GM12878 (cell line): ENCODE measurements around the gene VAT1. TPM values are rescaled to one million over a fixed set of nuclear protein-coding genes. Genes with fewer than 3 reads are reported as not detected.
A peak's percentile ranks its signal among the peaks of the same experiment; 100 is the strongest.

Experiments used
- BCLAF1 ChIP-seq: fragments of 450-650 bp; IDR thresholded peaks from 2 replicates; pipeline ENCODE4 v1.6.1; 2017; ENCODE audit warnings: antibody characterized with exemption, mild to moderate bottlenecking, moderate library complexity
- CEBPB ChIP-seq, 2 experiments: fragments of 150-350 bp in 1 of 2; IDR thresholded peaks; 2 replicates each; pipeline ENCODE4 v1.6.1; 2012 to 2014; ENCODE audit warnings: low read depth in 2 of 2, low read length in 2 of 2, borderline replicate concordance in 1 of 2, inconsistent platforms in 1 of 2
- CHD1 ChIP-seq: IDR thresholded peaks from 2 replicates; pipeline ENCODE4 v1.6.1; 2012; ENCODE audit warnings: low read depth, low read length, improper control_type of control experiment
- EZH2 ChIP-seq: IDR thresholded peaks from 2 replicates; pipeline ENCODE4 v1.6.1; 2012; ENCODE audit warnings: low read depth, mild to moderate bottlenecking, control low read depth, inconsistent platforms, low read length, borderline replicate concordance; ENCODE audit not compliant: control insufficient read depth
- GATAD2B ChIP-seq: fragments of 450-650 bp; conservative IDR thresholded peaks from 2 replicates; pipeline ENCODE4 v1.6.1; 2017; ENCODE audit warnings: low read depth, mild to moderate bottlenecking, moderate library complexity
- IKZF2 ChIP-seq, 2 experiments: fragments of 450-650 bp; IDR thresholded peaks; 2 replicates each; pipeline ENCODE4 v1.6.1; 2017; ENCODE audit warnings: mild to moderate bottlenecking in 2 of 2, moderate library complexity in 2 of 2
- IRF4 ChIP-seq: IDR thresholded peaks from 2 replicates; pipeline ENCODE4 v1.6.1; 2011; ENCODE audit warnings: low read depth, low read length
- JUNB ChIP-seq: IDR thresholded peaks from 2 replicates; pipeline ENCODE4 v1.6.1; 2016; ENCODE audit warnings: antibody characterized with exemption, mild to moderate bottlenecking
- LARP7 ChIP-seq: fragments of 450-650 bp; IDR thresholded peaks from 2 replicates; pipeline ENCODE4 v1.6.1; 2017; ENCODE audit warnings: mild to moderate bottlenecking
- MYC ChIP-seq: IDR thresholded peaks from 2 replicates; pipeline ENCODE4 v1.6.1; 2011; ENCODE audit warnings: mild to moderate bottlenecking, low read length, moderate library complexity, inconsistent platforms; ENCODE audit not compliant: insufficient read depth, insufficient replicate concordance, insufficient read length, severe bottlenecking
- NFYA ChIP-seq: IDR thresholded peaks from 2 replicates; pipeline ENCODE4 v1.6.1; 2011; ENCODE audit warnings: low read depth, mild to moderate bottlenecking, low read length, improper control_type of control experiment, borderline replicate concordance
- NRF1 ChIP-seq: conservative IDR thresholded peaks from 2 replicates; pipeline ENCODE4 v1.6.1; 2011; ENCODE audit warnings: mild to moderate bottlenecking, low read depth, low read length, improper control_type of control experiment
- PBX3 ChIP-seq: IDR thresholded peaks from 2 replicates; pipeline ENCODE4 v1.6.1; 2011; ENCODE audit warnings: mild to moderate bottlenecking, low read depth, low read length, moderate library complexity; ENCODE audit not compliant: insufficient replicate concordance
- POLR2AphosphoS2 ChIP-seq: IDR thresholded peaks from 2 replicates; pipeline ENCODE4 v1.6.1; 2011; ENCODE audit warnings: low read depth, mild to moderate bottlenecking, low read length, improper control_type of control experiment, moderate library complexity
- STAT3 ChIP-seq: IDR thresholded peaks from 2 replicates; pipeline ENCODE4 v1.6.1; 2011; ENCODE audit warnings: low read depth, low read length, improper control_type of control experiment
- TBL1XR1 ChIP-seq: IDR thresholded peaks from 2 replicates; pipeline ENCODE4 v1.6.1; 2012; ENCODE audit warnings: low read depth, low read length, improper control_type of control experiment
- ZBTB11 ChIP-seq: fragments of 450-650 bp; formaldehyde crosslinking; IDR thresholded peaks from 2 replicates; pipeline ENCODE4 v1.5.0; 2022; ENCODE audit warnings: mild to moderate bottlenecking, missing genetic modification characterization
- ZNF207 ChIP-seq: fragments of 450-650 bp; IDR thresholded peaks from 2 replicates; pipeline ENCODE4 v1.6.1; 2014; ENCODE audit warnings: antibody characterized with exemption, mild to moderate bottlenecking, borderline replicate concordance
- ZNF24 ChIP-seq: fragments of 450-650 bp; IDR thresholded peaks from 2 replicates; pipeline ENCODE4 v1.6.1; 2017; ENCODE audit warnings: antibody characterized with exemption, mild to moderate bottlenecking
- polyA plus RNA-seq, 11 experiments: library from polyadenylated mRNA; depleted of rRNA in 4 of 11; unstranded in 6 of 11; stranded (reverse) in 5 of 11; fragments of >200 nt; fragmentation: Nextera tagmentation in 4 of 11; fragmentation: Illumina TruSeq in 1 of 11; extraction: Ambion mirVana in 4 of 11; extraction: Trizol in 1 of 11; gene quantifications; 1 replicate in 1 of 11; 2 replicates in 10 of 11; pipeline versions ENCODE4 v1.2.1 to v1.2.3, GENCODE V29; 2011 to 2016; ENCODE audit warnings: inconsistent platforms in 2 of 11, missing spikeins in 2 of 11, low read depth in 1 of 11
- total RNA-seq, 4 experiments: library from RNA; depleted of rRNA in 3 of 4; stranded (reverse); fragments of >200 nt in 3 of 4; fragmentation: Illumina TruSeq in 1 of 4; extraction: Trizol in 1 of 4; gene quantifications; 2 replicates each; pipeline versions ENCODE4 v1.2.1 to v1.2.3, GENCODE V29; 2013 to 2021
- TF ChIP-seq, protein P1 (sequence below): fragments of 450-650 bp; IDR thresholded peaks from 2 replicates; pipeline ENCODE4 v1.6.1; 2016; ENCODE audit warnings: mild to moderate bottlenecking

VAT1 gene
- total and polyA plus RNA-seq, 10 of the 15 experiments (the other 5 are each of a cell fraction or from before 2014, with no cell fraction given), result 5.0 to 19.8 (median 8.2) TPM

DNA sequence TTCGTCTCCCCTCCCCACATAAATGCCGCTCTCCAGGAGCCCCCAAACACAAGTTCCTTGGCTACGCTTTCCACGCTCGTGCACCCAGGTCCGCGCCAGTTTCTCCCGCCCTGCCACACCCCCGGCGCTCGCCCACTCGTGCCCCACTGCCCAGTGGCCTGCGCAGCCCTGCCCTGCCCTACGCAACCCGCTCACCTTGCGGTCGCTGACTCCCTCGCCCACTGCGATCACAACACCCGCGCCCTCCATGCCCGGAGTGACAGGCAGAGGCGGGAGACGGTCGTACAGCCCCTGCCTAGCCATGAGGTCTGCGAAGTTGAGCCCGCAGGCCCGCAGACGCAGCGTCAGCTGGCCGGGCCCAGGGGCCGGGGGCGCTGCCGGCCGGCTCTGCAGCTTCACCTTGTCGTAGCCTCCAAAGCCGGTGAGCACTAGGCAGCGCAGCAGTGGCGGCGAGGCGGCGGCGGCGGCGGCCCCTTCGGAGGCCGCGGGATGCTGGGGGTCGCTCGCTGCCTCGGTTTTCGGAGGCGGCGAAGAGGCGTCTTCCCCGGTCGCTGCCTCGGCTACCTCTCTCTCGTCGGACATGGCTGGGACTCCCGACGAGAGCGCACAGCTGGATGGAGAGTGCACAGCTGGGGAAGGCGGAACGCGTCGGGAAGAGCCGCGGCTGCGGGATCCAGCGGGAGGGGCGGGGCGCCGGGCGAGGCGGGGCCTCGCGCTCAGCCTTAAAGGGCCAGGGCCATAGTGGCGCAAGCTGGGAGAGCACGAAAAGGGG, at the start of gene VAT1 (continued):
- TF ChIP-seq BCLAF1 (no peak), ZBTB11 (no peak), GATAD2B (peak; percentile 85), ZNF207 (no peak), LARP7 (peak; percentile 80; the same call in 1 of the 2 replicates), PBX3 (peak; percentile 51), NRF1 (no peak), CHD1 (no peak), POLR2AphosphoS2 (no peak), IRF4 (no peak), TBL1XR1 (no peak), CEBPB (IDR thresholded peaks at IDR 0.05; ENCODE audit: borderline replicate concordance in 1 of 2, low read depth in 2 of 2, low read length in 2 of 2) (no peak), ZNF24 (no peak), JUNB (no peak), NFYA (no peak), MYC (no peak), STAT3 (no peak), IKZF2 (IDR thresholded peaks at IDR 0.05) (no peak; a peak in 1 of 4 replicates), EZH2 (no peak)
- TF ChIP-seq, protein P1, sequence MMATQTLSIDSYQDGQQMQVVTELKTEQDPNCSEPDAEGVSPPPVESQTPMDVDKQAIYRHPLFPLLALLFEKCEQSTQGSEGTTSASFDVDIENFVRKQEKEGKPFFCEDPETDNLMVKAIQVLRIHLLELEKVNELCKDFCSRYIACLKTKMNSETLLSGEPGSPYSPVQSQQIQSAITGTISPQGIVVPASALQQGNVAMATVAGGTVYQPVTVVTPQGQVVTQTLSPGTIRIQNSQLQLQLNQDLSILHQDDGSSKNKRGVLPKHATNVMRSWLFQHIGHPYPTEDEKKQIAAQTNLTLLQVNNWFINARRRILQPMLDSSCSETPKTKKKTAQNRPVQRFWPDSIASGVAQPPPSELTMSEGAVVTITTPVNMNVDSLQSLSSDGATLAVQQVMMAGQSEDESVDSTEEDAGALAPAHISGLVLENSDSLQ, result peak; percentile 78
